Stimulated activated CD8-positive, alpha-beta memory T cell treated with anti-CD3 and anti-CD28 coated beads, Interleukin-15, amount 100 ng/mL, for 24 hours (primary cell): Measurements from ENCODE around the gene MRFAP1.

ENCODE experiments used
- DNase-seq: peaks from one replicate; pipeline ENCODE4 v3.0.0-alpha.2; 2020; ENCODE audit warnings: low read depth

MRFAP1 gene

GRCh38 chr4:6640292-6641163 lies at the start of gene MRFAP1:
MRFAP1 (plus strand) TSS chr4:6640685; CDS start chr4:6640863, 178 bp downstream.
- DNase-seq = peak; percentile 79

GRCh38 chr4:6591313-6591712 lies 49.2 kb upstream of the MRFAP1 start:
- no peak for DNase-seq

GRCh38 chr4:6591781-6592180 lies 48.7 kb upstream of the MRFAP1 start:
- DNase-seq = no peak

- DNase-seq = no peak
Measured at GRCh38 chr4:6592804-6593563, 47.5 kb upstream of the MRFAP1 start.

GRCh38 chr4:6594341-6594740 lies 46.1 kb upstream of the MRFAP1 start:
- DNase-seq = no peak

GRCh38 chr4:6594826-6595355 lies 45.6 kb upstream of the MRFAP1 start:
- no peak for DNase-seq

GRCh38 chr4:6595897-6596537 lies 44.5 kb upstream of the MRFAP1 start:
- DNase-seq = no peak

- DNase-seq = no peak
Measured at GRCh38 chr4:6596948-6597347, 43.5 kb upstream of the MRFAP1 start.

GRCh38 chr4:6598127-6598526 lies 42.4 kb upstream of the MRFAP1 start:
- no peak for DNase-seq

- no peak for DNase-seq
Measured at GRCh38 chr4:6598641-6599040, 41.8 kb upstream of the MRFAP1 start.

- no peak for DNase-seq
Measured at GRCh38 chr4:6601661-6602250, 38.7 kb upstream of the MRFAP1 start.

- DNase-seq = no peak
Measured at GRCh38 chr4:6602289-6602688, 38.2 kb upstream of the MRFAP1 start.

GRCh38 chr4:6603128-6603527 lies 37.4 kb upstream of the MRFAP1 start:
- DNase-seq = no peak

GRCh38 chr4:6605114-6605513 lies 35.4 kb upstream of the MRFAP1 start:
- DNase-seq = no peak

GRCh38 chr4:6605605-6606004 lies 34.9 kb upstream of the MRFAP1 start:
- DNase-seq = no peak

GRCh38 chr4:6606465-6607235 lies 33.8 kb upstream of the MRFAP1 start:
- DNase-seq = no peak

- DNase-seq = no peak
Measured at GRCh38 chr4:6607368-6608055, 33.0 kb upstream of the MRFAP1 start.

- no peak for DNase-seq
Measured at GRCh38 chr4:6608758-6609414, 31.6 kb upstream of the MRFAP1 start.

- DNase-seq = no peak
Measured at GRCh38 chr4:6609415-6610079, 30.9 kb upstream of the MRFAP1 start.
